GM18870 (cell line): Measurements from ENCODE around the gene COG2.
"Not testable (repeated sequence)": the region's sequence is repeated elsewhere in the genome, so short reads cannot be mapped to it uniquely, and the experiment has no call there.

Experiments
- ATAC-seq: cut with Tn5 transposase; IDR thresholded peaks from one replicate; pipeline ENCODE4 v1.9.1; 2021; ENCODE audit warnings: moderate library complexity; ENCODE audit not compliant: unreplicated experiment

The COG2 gene

DNA sequence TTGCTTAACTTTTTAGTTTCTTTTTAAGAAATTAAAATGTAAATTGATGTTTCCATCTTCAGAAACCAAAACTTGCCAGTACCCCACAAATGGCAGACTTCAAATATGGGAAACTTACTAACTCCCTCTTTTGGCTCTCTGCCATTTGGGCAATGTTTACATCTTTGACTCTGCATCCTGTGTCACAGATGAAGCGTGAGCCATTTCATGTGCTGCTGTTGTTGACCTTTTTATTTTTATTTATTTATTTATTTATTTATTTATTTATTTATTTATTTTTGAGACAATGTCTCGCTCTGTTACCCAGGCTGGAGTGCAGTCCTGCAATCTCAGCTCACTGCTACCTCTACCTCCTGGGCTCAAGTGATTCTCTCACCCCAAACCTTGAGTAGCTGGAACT, 16.0 kb upstream of the COG2 start:
- no peak for ATAC-seq

DNA sequence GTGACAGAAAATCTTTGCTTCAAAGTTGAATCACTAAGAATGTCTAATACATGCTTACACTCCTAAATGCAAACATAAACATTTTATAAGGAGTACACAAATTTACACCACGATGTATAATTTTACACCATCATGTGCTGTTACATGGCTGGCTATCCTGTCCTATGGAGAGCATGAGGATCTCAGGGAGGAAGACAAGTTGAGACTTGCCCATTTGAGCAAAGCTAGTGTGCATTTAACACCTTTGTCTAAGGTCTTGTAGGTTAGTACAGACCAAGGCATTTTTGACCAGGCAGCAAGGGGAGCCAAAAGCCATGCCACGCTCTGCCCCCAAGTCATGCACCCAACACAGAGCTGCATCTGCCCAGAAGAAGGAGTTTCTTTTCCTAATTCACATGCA, 14.5 kb upstream of the COG2 start:
- ATAC-seq = no peak

GRCh38 chr1:230629511-230629910, 12.8 kb upstream of the COG2 start:
- ATAC-seq = no peak

DNA sequence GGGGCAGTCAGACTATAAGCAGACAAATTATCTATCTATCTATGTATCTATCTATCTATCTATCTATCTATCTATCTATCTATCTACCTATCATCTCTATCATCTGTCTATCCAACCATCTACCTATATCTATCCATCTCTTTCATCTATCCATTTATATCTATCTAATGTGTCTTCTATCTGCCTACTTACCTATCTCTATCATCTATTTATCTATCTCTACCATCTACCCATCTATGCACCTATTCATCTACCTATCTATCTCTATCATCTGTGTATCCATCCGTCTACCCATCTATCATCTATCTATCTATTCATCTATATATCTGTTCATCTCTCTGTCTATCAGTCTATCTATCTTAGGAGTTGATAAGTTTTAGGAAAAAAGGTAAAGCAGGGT, 10.8 kb upstream of the COG2 start:
- no peak for ATAC-seq

- no peak for ATAC-seq
These were observed 9.9 kb upstream of the COG2 start for GRCh38 chr1:230632273-230632873.

DNA sequence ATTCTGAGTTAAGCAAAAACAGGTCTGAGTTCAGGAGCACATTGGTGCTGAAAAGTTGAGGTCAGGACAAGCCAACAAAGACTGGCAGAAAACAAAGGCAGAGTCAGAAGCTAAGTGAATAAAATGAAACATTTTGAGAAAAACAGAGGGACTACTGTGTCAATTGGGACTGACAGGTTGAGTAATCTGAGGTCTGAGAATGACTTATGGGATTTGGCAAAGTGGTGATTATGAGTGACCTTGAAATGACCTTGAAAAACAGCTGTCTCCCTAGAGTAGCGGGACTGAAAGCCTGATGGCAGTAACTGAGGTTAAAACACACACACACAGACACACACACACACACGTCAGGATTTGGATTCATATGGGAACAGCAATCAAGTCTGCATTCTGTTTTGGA, 8.8 kb upstream of the COG2 start:
- ATAC-seq = no peak

- ATAC-seq = no peak
These were observed 7.9 kb upstream of the COG2 start for GRCh38 chr1:230634384-230634783.

- no peak for ATAC-seq
These were observed 5.6 kb upstream of the COG2 start for GRCh38 chr1:230636575-230637148.

GRCh38 chr1:230639714-230640209, 2.5 kb upstream of the COG2 start:
- no peak for ATAC-seq

DNA sequence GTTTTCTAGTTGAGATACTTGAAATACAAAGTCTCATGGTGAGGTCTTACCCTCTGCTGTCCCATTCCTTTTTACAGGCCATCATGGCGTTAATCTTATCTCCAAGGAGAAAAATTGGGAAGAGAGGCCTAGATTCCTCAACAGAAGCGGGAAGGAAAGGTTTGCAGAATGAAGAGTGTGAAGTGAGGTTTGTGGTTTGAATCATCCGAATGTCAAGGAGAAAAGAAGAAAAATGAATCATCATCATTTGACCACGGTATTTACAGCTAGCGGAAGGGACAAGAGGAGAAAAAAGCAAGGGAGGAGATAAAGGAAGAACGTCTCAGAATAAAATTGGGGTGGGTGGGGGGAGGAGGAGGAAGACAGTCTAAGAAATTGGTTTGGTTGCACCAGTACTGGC, 935 bp upstream of the COG2 start:
- no peak for ATAC-seq

DNA sequence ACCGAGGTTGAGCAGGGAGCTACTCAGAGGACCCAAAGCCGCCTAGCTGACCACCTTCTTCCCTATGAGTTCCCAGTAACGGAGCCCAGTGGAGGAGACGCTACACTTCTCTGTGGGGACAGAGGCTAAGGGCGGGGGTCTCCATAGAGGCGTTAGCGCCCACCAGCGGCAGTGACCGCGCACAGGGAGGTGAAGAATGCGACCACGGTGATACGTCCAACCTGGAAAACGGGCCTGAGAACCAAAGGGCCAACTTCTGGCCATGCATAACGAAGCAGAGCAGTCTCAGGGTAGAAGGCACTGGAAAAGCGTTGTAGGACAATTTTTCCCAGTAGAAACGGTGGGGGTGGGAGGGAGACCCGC, 400 bp upstream of the COG2 start:
- peak; percentile 9 for ATAC-seq

DNA sequence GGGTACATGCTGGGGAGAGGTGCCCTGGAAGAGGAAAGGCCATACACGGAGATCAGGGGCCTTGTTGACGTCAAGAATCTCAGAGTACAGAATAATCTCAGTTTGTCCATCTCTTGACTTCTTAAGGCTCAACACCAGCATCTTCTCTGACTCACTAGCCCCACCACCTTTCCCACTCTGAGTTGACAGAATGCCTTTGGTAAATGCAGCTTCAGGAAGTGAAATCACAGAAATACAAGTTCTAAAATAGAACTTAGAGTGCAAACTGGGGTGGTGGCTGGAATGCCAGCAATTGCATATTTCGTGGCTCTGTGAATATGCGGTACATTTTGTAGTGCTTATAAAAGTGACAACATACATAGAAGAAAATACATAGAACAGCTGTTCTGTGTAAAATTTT, 1.6 kb downstream of the COG2 start:
- no peak for ATAC-seq

DNA sequence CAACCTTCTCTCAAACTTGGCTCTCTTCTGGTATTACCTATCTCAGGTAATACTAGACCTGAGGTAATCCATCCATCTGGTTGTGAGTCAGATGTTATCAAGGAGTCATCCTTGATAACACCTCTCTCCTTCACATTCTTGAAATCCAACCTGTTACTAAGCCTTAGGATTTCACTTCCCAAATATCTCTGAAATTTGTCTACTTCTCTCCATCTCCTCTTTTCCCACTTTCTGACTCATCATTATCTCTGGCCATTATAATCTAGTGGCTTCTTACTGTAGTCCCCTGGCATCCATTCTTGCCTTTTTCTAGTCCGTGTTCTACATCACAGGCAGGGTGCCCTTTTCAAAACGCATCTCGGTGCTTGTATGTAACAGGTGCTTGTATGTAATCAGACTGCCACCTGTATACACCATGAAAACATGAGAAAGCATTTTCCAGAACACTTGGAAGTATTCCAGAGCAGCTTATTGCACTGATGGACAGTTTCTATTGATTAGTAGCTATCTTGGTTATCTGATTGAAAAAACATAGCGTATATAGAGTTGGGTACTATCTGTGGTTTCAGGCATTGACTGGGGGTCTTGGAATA, 4.5 kb downstream of the COG2 start:
- no peak for ATAC-seq

GRCh38 chr1:230647321-230647720, 5.0 kb downstream of the COG2 start:
- ATAC-seq = no peak

- ATAC-seq = no peak
These were observed 5.8 kb downstream of the COG2 start for GRCh38 chr1:230648114-230648513.

DNA sequence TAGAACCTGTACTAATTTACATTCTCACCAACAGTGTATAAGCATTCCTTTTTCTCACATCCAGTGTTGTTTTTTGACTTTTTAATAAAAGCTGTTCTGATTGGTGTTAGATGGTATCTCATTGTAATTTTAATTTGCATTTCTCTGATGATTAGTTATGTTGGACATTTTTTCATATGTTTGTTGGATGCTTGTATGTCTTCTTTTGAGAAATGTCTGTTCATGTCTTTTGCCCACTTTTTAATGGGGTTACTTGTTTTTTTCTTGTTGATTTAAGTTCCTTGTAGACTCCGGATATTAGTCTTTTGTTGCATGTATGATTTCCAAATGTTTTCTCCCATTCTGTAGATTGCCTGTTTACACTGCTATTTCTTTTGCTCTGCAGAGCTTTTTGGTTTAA, 8.0 kb downstream of the COG2 start:
- ATAC-seq = no peak

GRCh38 chr1:230651235-230651634, 9.0 kb downstream of the COG2 start:
- no peak for ATAC-seq

- not testable (repeated sequence) for ATAC-seq
These were observed 14.4 kb downstream of the COG2 start for GRCh38 chr1:230656719-230657118.

GRCh38 chr1:230658103-230658502, 15.8 kb downstream of the COG2 start:
- not testable (repeated sequence) for ATAC-seq

DNA sequence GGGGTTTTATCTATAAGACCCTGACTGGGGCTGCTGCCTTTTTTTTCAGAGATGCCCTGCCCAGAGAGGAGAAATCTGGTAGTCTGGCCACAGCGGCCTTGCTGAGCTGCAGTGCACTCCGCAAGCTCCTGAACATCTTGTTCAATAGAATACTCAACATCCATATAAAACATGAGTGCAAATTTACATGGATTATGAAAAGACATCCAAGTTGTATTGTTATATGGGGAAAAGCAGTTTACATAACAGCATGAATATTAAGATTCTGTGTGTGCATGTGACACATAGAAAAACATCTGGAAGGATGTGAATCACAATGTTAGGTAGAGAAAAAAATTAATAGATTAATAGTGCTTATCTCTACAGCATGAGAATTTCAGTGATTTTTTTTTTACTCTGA, 16.4 kb downstream of the COG2 start:
- no peak for ATAC-seq

GRCh38 chr1:230661976-230662375, 19.7 kb downstream of the COG2 start:
- ATAC-seq = no peak

DNA sequence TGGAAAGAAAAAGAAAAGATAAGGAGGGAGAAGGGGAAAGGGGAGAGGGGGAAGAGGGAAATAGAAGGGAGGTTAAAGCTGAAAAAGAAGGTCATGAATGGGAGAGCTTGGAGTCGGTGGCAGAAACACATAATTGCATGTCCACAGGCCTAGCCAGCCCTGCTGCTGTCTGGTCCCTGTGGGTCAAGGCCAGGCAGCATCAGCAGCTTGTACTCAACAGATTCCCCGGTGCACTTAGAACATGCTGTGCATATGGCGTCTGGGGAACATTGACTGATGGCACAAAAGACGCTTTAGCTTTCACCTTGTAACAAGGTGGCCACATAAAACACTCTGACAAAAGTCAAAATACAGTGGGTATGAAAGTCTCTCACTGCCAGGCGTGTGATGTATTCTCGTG, 25.9 kb downstream of the COG2 start:
- ATAC-seq = no peak

GRCh38 chr1:230669543-230669942, 27.3 kb downstream of the COG2 start:
- no peak for ATAC-seq
